SU-DHL-6 (cell line): ENCODE data around the gene CEP78.
"Not testable (repeated sequence)": the region's sequence is repeated elsewhere in the genome, so short reads cannot be mapped to it uniquely, and the experiment has no call there.

Experiments used
- H2AFZ ChIP-seq: fragments of 200-600 bp; sonication (generic); 2 replicates; pipeline ENCODE4 v1.6.1; 2014; ENCODE audit warnings: low read depth, mild to moderate bottlenecking, moderate library complexity, mixed read lengths, antibody characterized with exemption, low read length; ENCODE audit not compliant: severe bottlenecking
- H3F3A ChIP-seq: fragments of 200-600 bp; shearing (Covaris generic); 2 replicates; pipeline ENCODE4 v1.6.0; 2016; ENCODE audit warnings: antibody characterized with exemption, mild to moderate bottlenecking; ENCODE audit not compliant: insufficient read depth
- H3K27ac ChIP-seq: fragments of 200-600 bp; sonication (generic); 2 replicates; pipeline ENCODE4 v1.5.1; 2016; ENCODE audit warnings: low read depth, mild to moderate bottlenecking, low read length, moderate library complexity, mixed read lengths
- H3K27me3 ChIP-seq: fragments of 200-600 bp; sonication (generic), shearing (Covaris generic); 2 replicates; pipeline ENCODE4 v1.6.0; 2014; ENCODE audit warnings: mild to moderate bottlenecking, low read length
- H3K36me3 ChIP-seq: fragments of 200-600 bp; sonication (generic); 2 replicates; pipeline ENCODE4 v1.6.1; 2014; ENCODE audit warnings: mild to moderate bottlenecking, low read length, mixed read lengths
- H3K4me2 ChIP-seq: fragments of 300-600, 200-600 bp; shearing (Covaris generic), sonication (generic); 2 replicates; pipeline ENCODE4 v1.6.0; 2014; ENCODE audit warnings: low read length, low read depth, mild to moderate bottlenecking; ENCODE audit not compliant: poor library complexity, severe bottlenecking
- H3K4me3 ChIP-seq: fragments of 200-600 bp; sonication (generic); 2 replicates; pipeline ENCODE4 v1.5.1; 2014; ENCODE audit warnings: antibody characterized with exemption, low read length, mild to moderate bottlenecking, mixed read lengths; ENCODE audit not compliant: insufficient read depth, poor library complexity, severe bottlenecking
- H3K79me2 ChIP-seq: fragments of 200-600 bp; sonication (generic); 2 replicates; pipeline ENCODE4 v1.6.1; 2014; ENCODE audit warnings: mild to moderate bottlenecking, low read length, moderate library complexity; ENCODE audit not compliant: insufficient read depth
- H3K9ac ChIP-seq: fragments of 200-600 bp; sonication (generic); 2 replicates; pipeline ENCODE4 v1.7.0; 2014; ENCODE audit warnings: mild to moderate bottlenecking, low read length
- H3K9me2 ChIP-seq: fragments of 200-600 bp; sonication (generic); replicated peaks from 2 replicates; pipeline ENCODE4 v1.6.1; 2014; ENCODE audit warnings: low read length; ENCODE audit not compliant: insufficient read depth
- H3K9me3 ChIP-seq: fragments of 200-600 bp; sonication (generic); 2 replicates; pipeline ENCODE4 v1.6.1; 2014; ENCODE audit warnings: low read length, mixed read lengths; ENCODE audit not compliant: insufficient read depth
- H4K20me1 ChIP-seq: fragments of 200-600 bp; sonication (generic); 2 replicates; pipeline ENCODE4 v1.6.1; 2014; ENCODE audit warnings: low read depth, mild to moderate bottlenecking, antibody characterized with exemption, low read length, moderate library complexity, mixed read lengths
- EZH2phosphoT487 ChIP-seq: fragments of 200-600 bp; sonication (generic), shearing (Covaris generic); conservative IDR thresholded peaks from 2 replicates; pipeline ENCODE4 v1.6.1; 2018; ENCODE audit warnings: mild to moderate bottlenecking, antibody characterized with exemption, low read length, moderate library complexity, mixed read lengths
- TF ChIP-seq, protein P1 (sequence below): fragments of 200-600 bp; sonication (generic); IDR thresholded peaks from one replicate; pipeline ENCODE4 v1.5.1; 2017; ENCODE audit warnings: antibody characterized with exemption, mild to moderate bottlenecking, low read length, moderate library complexity; ENCODE audit not compliant: insufficient read depth, poor library complexity, severe bottlenecking

Gene CEP78

DNA sequence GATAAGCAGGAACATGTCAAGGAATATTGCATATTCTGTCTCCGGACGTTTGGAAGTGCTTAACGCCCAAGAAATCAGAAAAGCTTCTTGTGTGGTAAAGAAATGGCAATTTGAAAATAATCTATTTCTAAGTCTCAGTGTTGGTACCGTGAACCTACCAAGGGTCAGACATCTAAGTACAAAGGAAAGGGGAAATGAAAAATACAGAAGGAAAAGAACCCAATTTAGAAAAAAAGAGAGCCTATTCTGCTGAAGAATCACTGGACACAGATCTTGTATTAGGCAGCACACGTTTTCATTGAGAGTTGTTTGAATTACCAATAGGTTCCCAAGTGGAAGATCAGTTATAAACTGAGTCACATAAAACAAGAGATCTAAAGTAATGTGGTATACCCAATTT lies 46.9 kb upstream of the CEP78 start:
- Histone ChIP-seq H3K27ac (no peak overlapping the region), H3K27me3 (no peaks in the 10 kb centered on the region), H3K4me2 (no peak overlapping the region), H3K9me2 (no peaks in the 10 kb centered on the region), H4K20me1 (no peaks in the 10 kb centered on the region), H3K4me3 (no peak overlapping the region), H3K9me3 (no peaks in the 10 kb centered on the region), H3F3A (no peaks in the 10 kb centered on the region), H3K9ac (no peak overlapping the region), H3K36me3 (no peaks in the 10 kb centered on the region), H2AFZ (no peak overlapping the region), H3K79me2 (no peaks in the 10 kb centered on the region)
- TF ChIP-seq, protein P1, sequence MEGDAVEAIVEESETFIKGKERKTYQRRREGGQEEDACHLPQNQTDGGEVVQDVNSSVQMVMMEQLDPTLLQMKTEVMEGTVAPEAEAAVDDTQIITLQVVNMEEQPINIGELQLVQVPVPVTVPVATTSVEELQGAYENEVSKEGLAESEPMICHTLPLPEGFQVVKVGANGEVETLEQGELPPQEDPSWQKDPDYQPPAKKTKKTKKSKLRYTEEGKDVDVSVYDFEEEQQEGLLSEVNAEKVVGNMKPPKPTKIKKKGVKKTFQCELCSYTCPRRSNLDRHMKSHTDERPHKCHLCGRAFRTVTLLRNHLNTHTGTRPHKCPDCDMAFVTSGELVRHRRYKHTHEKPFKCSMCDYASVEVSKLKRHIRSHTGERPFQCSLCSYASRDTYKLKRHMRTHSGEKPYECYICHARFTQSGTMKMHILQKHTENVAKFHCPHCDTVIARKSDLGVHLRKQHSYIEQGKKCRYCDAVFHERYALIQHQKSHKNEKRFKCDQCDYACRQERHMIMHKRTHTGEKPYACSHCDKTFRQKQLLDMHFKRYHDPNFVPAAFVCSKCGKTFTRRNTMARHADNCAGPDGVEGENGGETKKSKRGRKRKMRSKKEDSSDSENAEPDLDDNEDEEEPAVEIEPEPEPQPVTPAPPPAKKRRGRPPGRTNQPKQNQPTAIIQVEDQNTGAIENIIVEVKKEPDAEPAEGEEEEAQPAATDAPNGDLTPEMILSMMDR: no peak
- no peak for TF ChIP-seq EZH2phosphoT487

DNA sequence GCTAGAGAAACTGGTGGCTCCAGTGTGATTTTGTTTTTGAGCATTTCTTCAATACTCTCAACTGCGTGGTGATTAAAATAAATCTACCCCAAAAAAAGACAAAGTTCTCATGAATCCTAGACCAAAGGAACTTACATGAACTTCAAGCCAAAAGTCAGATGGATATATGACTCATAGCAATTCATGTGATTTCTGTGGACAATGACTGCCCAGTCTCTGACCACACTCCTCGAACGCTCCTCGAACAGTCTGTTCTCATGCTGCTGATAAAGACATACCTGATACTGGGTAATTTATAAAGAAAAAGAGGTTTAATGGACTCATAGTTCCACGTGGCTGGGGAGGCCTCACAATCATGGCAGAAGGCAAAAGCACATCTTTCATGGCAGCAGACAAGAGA lies 46.4 kb upstream of the CEP78 start:
- Histone ChIP-seq H2AFZ (no peak overlapping the region), H3F3A (no peaks in the 10 kb centered on the region), H3K4me2 (no peak overlapping the region)

DNA sequence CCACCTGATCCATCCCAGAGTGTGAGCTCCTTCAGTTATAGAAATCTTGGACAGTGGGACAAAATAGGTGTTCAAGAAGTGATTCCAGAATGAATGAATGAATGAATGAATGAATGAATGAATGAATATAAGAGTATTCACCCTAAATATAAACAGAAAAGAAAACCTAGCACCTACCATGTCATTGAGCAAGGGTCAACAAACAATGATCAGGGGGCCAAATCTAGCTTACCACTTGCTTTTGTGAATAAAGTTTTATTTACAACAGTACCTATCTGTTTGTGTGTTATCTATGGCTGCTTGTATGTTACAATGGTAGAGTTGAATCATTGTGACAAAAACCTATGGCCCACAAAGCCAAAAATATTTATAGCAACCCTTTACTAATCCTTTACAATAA lies 43.9 kb upstream of the CEP78 start:
- TF ChIP-seq EZH2phosphoT487: no peak
- TF ChIP-seq, protein P1: no peak
- H3F3A ChIP-seq: no peaks in the 10 kb centered on the region
- no peaks in the 10 kb centered on the region for H4K20me1 ChIP-seq
- H3K36me3 ChIP-seq: no peaks in the 10 kb centered on the region
- no peak overlapping the region for H3K4me2 ChIP-seq
- H3K27me3 ChIP-seq: no peaks in the 10 kb centered on the region
- H3K4me3 ChIP-seq: no peak overlapping the region
- no peak overlapping the region for H2AFZ ChIP-seq
- no peak overlapping the region for H3K27ac ChIP-seq
- no peaks in the 10 kb centered on the region for H3K79me2 ChIP-seq
- H3K9me2 ChIP-seq: no peaks in the 10 kb centered on the region
- H3K9me3 ChIP-seq: no peaks in the 10 kb centered on the region
- no peak overlapping the region for H3K9ac ChIP-seq

More for the DNA sequence above, 46.4 kb upstream of the CEP78 start:
- no peaks in the 10 kb centered on the region for H4K20me1 ChIP-seq
- no peak for TF ChIP-seq EZH2phosphoT487
- no peak overlapping the region for H3K4me3 ChIP-seq
- no peaks in the 10 kb centered on the region for H3K27me3 ChIP-seq
- H3K9me2 ChIP-seq: no peaks in the 10 kb centered on the region
- H3K36me3 ChIP-seq: no peaks in the 10 kb centered on the region
- H3K9ac ChIP-seq: no peak overlapping the region
- H3K79me2 ChIP-seq: no peaks in the 10 kb centered on the region
- H3K27ac ChIP-seq: no peak overlapping the region
- H3K9me3 ChIP-seq: no peaks in the 10 kb centered on the region

DNA sequence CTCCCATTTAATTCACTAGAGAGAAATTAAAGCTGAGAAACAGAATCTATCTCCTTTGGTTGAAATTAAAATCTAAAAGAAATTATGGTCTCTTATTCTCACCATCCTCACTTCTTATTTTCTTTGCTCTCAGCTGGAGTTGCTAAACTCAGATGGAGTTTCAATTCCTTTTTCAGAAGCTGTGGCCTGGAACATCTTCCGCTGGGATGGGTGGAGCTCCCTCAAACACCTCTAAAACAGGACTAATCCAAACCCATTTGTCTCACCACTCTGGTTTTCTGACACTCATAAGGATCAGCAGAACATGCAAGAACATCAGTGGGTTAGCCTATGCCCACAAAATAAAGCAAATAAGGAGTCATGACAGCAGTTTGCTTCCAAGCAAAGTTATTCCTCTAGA lies 39.6 kb upstream of the CEP78 start:
- H3K36me3 ChIP-seq: no peaks in the 10 kb centered on the region
- no peaks in the 10 kb centered on the region for H3K9me2 ChIP-seq
- H2AFZ ChIP-seq: no peak overlapping the region
- H3F3A ChIP-seq: no peaks in the 10 kb centered on the region
- H3K27me3 ChIP-seq: no peaks in the 10 kb centered on the region
- no peak overlapping the region for H3K27ac ChIP-seq
- H3K9me3 ChIP-seq: no peaks in the 10 kb centered on the region
- H3K4me3 ChIP-seq: no peak overlapping the region
- H4K20me1 ChIP-seq: no peaks in the 10 kb centered on the region
- H3K79me2 ChIP-seq: no peaks in the 10 kb centered on the region
- H3K9ac ChIP-seq: no peak overlapping the region
- no peak overlapping the region for H3K4me2 ChIP-seq
- TF ChIP-seq, protein P1: no peak
- no peak for TF ChIP-seq EZH2phosphoT487

DNA sequence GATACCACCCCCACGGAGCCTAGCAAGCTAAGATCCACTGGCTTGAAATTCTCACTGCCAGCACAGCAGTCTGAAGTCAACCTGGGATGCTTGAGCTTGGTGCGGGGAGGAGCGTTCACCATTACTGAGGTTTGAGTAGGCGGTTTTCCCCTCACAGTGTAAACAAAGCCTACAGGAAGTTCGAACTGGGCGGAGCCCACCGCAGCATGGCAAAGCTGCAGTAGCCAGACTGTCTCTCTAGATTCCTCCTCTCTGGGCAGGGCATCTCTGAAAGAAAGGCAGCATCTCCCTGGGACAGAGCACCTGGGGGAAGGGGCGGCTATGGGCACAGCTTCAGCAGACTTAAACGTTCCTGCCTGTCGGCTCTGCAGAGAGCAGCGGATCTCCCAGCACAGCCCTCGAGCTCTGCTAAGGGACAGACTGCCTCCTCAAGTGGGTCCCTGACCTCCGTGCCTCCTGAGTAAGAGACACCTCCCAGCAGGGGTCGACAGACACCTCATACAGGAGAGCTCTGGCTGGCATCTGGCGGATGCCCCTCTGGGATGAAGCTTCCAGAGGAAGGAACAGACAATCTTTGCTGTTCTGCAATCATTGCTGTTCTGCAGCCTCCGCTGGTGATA lies 34.6 kb upstream of the CEP78 start:
- H3K79me2 ChIP-seq, H4K20me1 ChIP-seq, H3K4me3 ChIP-seq, H3K4me2 ChIP-seq, H3K9me2 ChIP-seq, H3K9ac ChIP-seq, H2AFZ ChIP-seq, H3K27me3 ChIP-seq, H3K36me3 ChIP-seq, H3F3A ChIP-seq, H3K9me3 ChIP-seq, H3K27ac ChIP-seq: not testable (repeated sequence)
